Measurements from ENCODE around the gene S100A6.
"Not testable (repeated sequence)": the region's sequence is repeated elsewhere in the genome, so short reads cannot be mapped to it uniquely, and the experiment has no call there.

S100A6 gene

DNA sequence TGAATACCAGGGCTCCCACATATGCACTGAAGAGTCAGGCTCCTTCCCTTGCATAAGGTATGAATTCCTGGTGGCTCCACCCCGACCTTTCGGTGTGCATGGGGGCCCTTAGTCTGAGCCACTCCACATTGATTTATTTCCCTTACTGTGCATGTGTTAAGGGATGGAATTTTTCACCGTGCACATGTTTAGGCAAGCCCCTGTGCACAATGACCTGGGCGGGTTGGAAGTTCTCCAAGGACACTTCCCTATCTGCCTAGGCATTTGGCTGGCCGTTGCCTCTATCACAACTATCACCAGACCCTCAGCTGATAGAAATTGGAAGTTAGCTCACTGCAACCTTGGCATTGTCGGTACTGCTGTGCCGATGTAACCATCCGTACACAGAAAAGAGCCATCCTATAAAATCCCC lies 9.7 kb downstream of the S100A6 start:
- Histone ChIP-seq H3K4me3 (ENCODE audit: low read depth, low read length) (peak overlapping the region; percentile 23), H3K4me1 (peaks cover 27% of the 10 kb centered on the region), H3K36me3 (no peaks in the 10 kb centered on the region), H3K27me3 (no peaks in the 10 kb centered on the region), H3K9me3 (no peaks in the 10 kb centered on the region)
- peak; percentile 73 for DNase-seq
- TF ChIP-seq, protein P1, sequence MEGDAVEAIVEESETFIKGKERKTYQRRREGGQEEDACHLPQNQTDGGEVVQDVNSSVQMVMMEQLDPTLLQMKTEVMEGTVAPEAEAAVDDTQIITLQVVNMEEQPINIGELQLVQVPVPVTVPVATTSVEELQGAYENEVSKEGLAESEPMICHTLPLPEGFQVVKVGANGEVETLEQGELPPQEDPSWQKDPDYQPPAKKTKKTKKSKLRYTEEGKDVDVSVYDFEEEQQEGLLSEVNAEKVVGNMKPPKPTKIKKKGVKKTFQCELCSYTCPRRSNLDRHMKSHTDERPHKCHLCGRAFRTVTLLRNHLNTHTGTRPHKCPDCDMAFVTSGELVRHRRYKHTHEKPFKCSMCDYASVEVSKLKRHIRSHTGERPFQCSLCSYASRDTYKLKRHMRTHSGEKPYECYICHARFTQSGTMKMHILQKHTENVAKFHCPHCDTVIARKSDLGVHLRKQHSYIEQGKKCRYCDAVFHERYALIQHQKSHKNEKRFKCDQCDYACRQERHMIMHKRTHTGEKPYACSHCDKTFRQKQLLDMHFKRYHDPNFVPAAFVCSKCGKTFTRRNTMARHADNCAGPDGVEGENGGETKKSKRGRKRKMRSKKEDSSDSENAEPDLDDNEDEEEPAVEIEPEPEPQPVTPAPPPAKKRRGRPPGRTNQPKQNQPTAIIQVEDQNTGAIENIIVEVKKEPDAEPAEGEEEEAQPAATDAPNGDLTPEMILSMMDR (IDR thresholded peaks at IDR 0.05; ENCODE audit: low read depth, low read length) = no peak

DNA sequence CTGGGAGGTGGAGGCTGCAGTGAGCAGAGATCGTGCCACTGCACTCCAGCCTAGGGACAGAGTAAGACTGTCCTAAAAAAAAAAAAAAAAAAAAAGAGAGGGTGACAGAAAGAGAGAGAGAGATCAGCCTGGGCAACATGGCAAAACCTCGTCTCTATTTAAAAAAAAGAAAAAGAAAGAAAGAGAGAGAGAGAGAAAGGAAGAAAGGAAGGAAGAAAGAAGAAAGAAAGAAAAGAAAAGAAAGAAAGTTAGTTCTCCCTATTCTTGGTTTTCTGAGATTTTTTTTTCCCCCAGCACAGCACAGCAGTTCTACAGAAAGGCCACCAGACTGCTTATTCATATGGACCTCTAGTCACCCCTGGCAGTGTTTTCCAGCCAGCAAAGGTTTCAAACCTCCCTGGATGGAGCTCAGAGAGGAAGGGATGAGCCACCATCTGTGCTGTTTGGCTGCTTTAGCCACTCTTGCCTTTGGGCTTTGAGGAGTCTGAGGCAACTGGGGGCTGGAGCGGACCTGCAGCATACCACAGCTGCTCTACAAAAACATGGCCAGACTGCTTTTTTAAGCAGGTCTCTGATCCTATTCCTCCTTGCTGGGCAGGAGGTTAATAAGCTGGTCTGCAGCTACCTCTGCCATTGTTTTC lies 10.6 kb downstream of the S100A6 start:
- DNase-seq = no peak
- Histone ChIP-seq H3K4me3 (ENCODE audit: low read depth, low read length) (no peak overlapping the region), H3K9me3 (no peaks in the 10 kb centered on the region), H3K4me1 (peaks cover 33% of the 10 kb centered on the region), H3K36me3 (no peaks in the 10 kb centered on the region), H3K27me3 (no peaks in the 10 kb centered on the region)
- TF ChIP-seq, protein P1 (IDR thresholded peaks at IDR 0.05; ENCODE audit: low read depth, low read length) = no peak

DNA sequence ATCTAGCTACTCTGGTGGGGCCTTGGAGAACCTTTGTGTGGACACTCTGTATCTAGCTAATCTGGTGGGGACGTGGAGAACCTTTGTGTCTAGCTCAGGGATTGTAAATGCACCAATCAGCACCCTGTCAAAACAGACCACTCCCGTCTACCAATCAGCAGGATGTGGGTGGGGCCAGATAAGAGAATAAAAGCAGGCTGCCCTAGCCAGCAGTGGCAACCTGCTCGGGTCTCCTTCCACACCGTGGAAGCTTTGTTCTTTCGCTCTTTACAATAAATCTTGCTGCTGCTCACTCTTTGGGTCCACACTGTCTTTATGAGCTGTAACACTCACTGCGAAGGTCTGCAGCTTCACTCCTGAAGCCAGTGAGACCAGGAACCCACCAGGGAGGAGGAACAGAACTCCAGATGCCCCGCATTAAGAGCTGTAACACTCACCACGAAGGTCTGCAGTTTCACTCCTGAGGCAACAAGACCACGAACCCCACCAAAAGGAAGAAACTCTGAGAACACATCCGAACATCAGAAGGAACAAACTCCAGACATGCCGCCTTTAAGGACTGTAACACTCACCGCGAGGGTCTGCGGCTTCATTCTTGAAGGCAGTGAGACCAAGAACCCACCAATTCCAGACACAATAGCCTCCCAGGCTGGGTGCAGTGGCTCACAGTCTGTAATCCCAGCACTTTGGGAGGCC lies 13.3 kb downstream of the S100A6 start:
- H3K9me3 ChIP-seq; H3K36me3 ChIP-seq; H3K27me3 ChIP-seq; H3K4me3 ChIP-seq (ENCODE audit: low read depth, low read length); DNase-seq: not testable (repeated sequence)
- peaks cover 28% of the 10 kb centered on the region for H3K4me1 ChIP-seq

- not testable (repeated sequence) for H3K36me3 ChIP-seq; H3K9me3 ChIP-seq; DNase-seq; H3K4me3 ChIP-seq (ENCODE audit: low read depth, low read length); H3K27me3 ChIP-seq
- peaks cover 21% of the 10 kb centered on the region for H3K4me1 ChIP-seq
These were observed 14.0 kb downstream of the S100A6 start for GRCh38 chr1:153521808-153522207.

GRCh38 chr1:153520818-153521476 lies 14.8 kb downstream of the S100A6 start:
- no peak for DNase-seq
- TF ChIP-seq, protein P1 (IDR thresholded peaks at IDR 0.05; ENCODE audit: low read depth, low read length) = no peak
- Histone ChIP-seq H3K4me1 (peaks cover 15% of the 10 kb centered on the region), H3K9me3 (no peaks in the 10 kb centered on the region), H3K27me3 (no peaks in the 10 kb centered on the region), H3K4me3 (ENCODE audit: low read depth, low read length) (no peak overlapping the region), H3K36me3 (no peaks in the 10 kb centered on the region)

DNA sequence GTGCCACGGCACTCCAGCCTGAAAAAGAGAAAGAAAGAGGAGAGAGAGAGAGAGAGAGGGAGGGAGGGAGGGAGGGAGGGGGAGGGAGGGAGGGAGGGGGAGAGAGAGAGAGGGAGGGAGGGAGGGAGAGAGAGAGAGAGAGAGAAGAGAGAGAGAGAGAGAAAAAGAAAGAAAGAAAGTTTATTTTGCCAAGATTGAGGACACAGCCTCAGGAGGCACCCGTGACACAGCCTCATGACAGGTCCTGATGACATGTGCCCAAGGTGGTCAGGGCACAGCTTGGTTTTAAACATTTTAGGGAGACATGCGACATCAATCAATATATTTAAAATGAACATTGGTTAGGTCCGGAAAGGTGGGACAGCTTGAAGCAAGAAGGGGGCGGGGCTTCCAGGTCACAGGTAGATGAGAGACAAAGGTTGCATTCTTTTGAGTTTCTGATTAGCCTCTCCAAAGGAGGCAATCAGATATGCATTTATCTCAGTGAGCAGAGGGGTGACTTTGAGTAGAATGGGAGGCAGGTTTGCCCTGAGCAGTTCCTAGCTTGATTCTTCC lies 15.6 kb downstream of the S100A6 start:
- not testable (repeated sequence) for H3K36me3 ChIP-seq; DNase-seq; H3K9me3 ChIP-seq; H3K27me3 ChIP-seq; H3K4me3 ChIP-seq (ENCODE audit: low read depth, low read length); H3K4me1 ChIP-seq

- Histone ChIP-seq H3K36me3 (no peaks in the 10 kb centered on the region), H3K4me1 (peaks cover 9% of the 10 kb centered on the region), H3K9me3 (no peaks in the 10 kb centered on the region), H3K4me3 (ENCODE audit: low read depth, low read length) (no peak overlapping the region), H3K27me3 (no peaks in the 10 kb centered on the region)
- TF ChIP-seq, protein P1 (IDR thresholded peaks at IDR 0.05; ENCODE audit: low read depth, low read length) = no peak
- no peak for DNase-seq
These were observed 16.5 kb downstream of the S100A6 start for GRCh38 chr1:153519242-153519641.
